IMR-90 (cell line): ENCODE measurements around the gene HLA-E. TPM values are rescaled to one million over a fixed set of nuclear protein-coding genes. Genes with fewer than 3 reads are reported as not detected.

ENCODE experiments used
- ATAC-seq: fragments of 200-7000 bp; cut with Tn5 transposase; 2 replicates; pipeline ENCODE4 v1.9.1; 2020; ENCODE audit warnings: low read depth, mild to moderate bottlenecking, moderate library complexity
- BruUV-seq: library from RNA; stranded (reverse); fragments of 400-500 nt; replicated peaks from 2 replicates; lab custom pipeline; 2021; lab: Mats Ljungman, UMichigan
- CTCF ChIA-PET: fragments of 300-600 bp; formaldehyde crosslinking; extraction: SDS; loops from one replicate; lab custom pipeline; 2021; ENCODE audit warnings: antibody characterized with exemption; lab: Yijun Ruan, JAX
- POLR2A ChIA-PET: fragments of 300-600 bp; sonication (Branson Sonifier 250); formaldehyde crosslinking; loops from one replicate; lab custom pipeline; 2022; ENCODE audit warnings: antibody characterized with exemption; ENCODE audit not compliant: unreplicated experiment; lab: Charles Lee
- DNase-seq: peaks from one replicate; pipeline ENCODE4 v3.0.0; 2013
- H2AFZ ChIP-seq: replicated peaks from 2 replicates; pipeline ENCODE3; 2013; ENCODE audit warnings: low read length, mild to moderate bottlenecking; ENCODE audit not compliant: poor library complexity
- H2AK5ac ChIP-seq: 2 replicates; pipeline ENCODE4 v1.6.1; 2013; ENCODE audit warnings: low read depth, low read length, inconsistent platforms
- H2AK9ac ChIP-seq: replicated peaks from 2 replicates; pipeline ENCODE3; 2013; ENCODE audit warnings: mild to moderate bottlenecking, low read depth, low read length, moderate library complexity; ENCODE audit not compliant: poor library complexity
- H2BK120ac ChIP-seq: 2 replicates; pipeline ENCODE4 v1.6.1; 2013; ENCODE audit warnings: low read depth, low read length, inconsistent platforms
- H2BK15ac ChIP-seq: 3 replicates; pipeline ENCODE4 v1.6.1; 2013; ENCODE audit warnings: low read depth, low read length, inconsistent platforms
- H2BK20ac ChIP-seq: 2 replicates; pipeline ENCODE4 v1.6.1; 2013; ENCODE audit warnings: low read depth, mild to moderate bottlenecking, inconsistent platforms, low read length, moderate library complexity
- H2BK5ac ChIP-seq: 2 replicates; pipeline ENCODE4 v1.6.1; 2013; ENCODE audit warnings: mild to moderate bottlenecking, low read depth, low read length, inconsistent platforms; ENCODE audit not compliant: poor library complexity, severe bottlenecking
- H3K14ac ChIP-seq: replicated peaks from 2 replicates; pipeline ENCODE4 v1.6.1; 2013; ENCODE audit warnings: low read depth, low read length, inconsistent platforms
- H3K18ac ChIP-seq: 2 replicates; pipeline ENCODE4 v1.6.1; 2013; ENCODE audit warnings: low read depth, low read length, control low read depth
- H3K23ac ChIP-seq: 2 replicates; pipeline ENCODE4 v1.6.1; 2013; ENCODE audit warnings: low read depth, low read length, inconsistent platforms
- H3K27ac ChIP-seq: 2 replicates; pipeline ENCODE4 v1.5.1; 2013; ENCODE audit warnings: mild to moderate bottlenecking, control low read depth, low read length; ENCODE audit not compliant: insufficient read depth
- H3K27me3 ChIP-seq: 2 replicates; pipeline ENCODE4 v1.6.1; 2013; ENCODE audit warnings: low read length; ENCODE audit not compliant: control insufficient read depth, insufficient read depth
- H3K36me3 ChIP-seq: 2 replicates; pipeline ENCODE4 v1.6.1; 2013; ENCODE audit warnings: low read length, mixed read lengths; ENCODE audit not compliant: control insufficient read depth, insufficient read depth
- H3K4ac ChIP-seq: 2 replicates; pipeline ENCODE4 v1.6.1; 2013; ENCODE audit warnings: low read depth, low read length, inconsistent platforms
- H3K4me1 ChIP-seq: 2 replicates; pipeline ENCODE4 v1.6.1; 2013; ENCODE audit warnings: low read length, mixed read lengths; ENCODE audit not compliant: control insufficient read depth, insufficient read depth
- H3K4me2 ChIP-seq: 2 replicates; pipeline ENCODE4 v1.6.1; 2013; ENCODE audit warnings: low read depth, mild to moderate bottlenecking, control low read depth, low read length, moderate library complexity
- H3K4me3 ChIP-seq: 2 replicates; pipeline ENCODE4 v1.5.1; 2013; ENCODE audit warnings: low read depth, mild to moderate bottlenecking, control low read depth, low read length, moderate library complexity; ENCODE audit not compliant: insufficient read depth
- H3K56ac ChIP-seq: 2 replicates; pipeline ENCODE4 v1.6.1; 2013; ENCODE audit warnings: low read length, inconsistent platforms; ENCODE audit not compliant: insufficient read depth; ENCODE audit errors: extremely low read depth
- H3K79me1 ChIP-seq, 2 experiments: 2 replicates each; pipeline ENCODE4 v1.6.1; 2013; ENCODE audit warnings: low read length in 2 of 2, inconsistent platforms in 1 of 2, low read depth in 1 of 2
- H3K9ac ChIP-seq: 2 replicates; pipeline ENCODE4 v1.6.1; 2013; ENCODE audit warnings: low read depth, low read length, control low read depth
- H3K9me1 ChIP-seq: 2 replicates; pipeline ENCODE4 v1.6.1; 2013; ENCODE audit warnings: low read length, inconsistent platforms; ENCODE audit not compliant: insufficient read depth
- H3K9me3 ChIP-seq: 2 replicates; pipeline ENCODE4 v1.6.1; 2013; ENCODE audit warnings: low read length; ENCODE audit not compliant: control insufficient read depth, insufficient read depth
- H4K20me1 ChIP-seq: 2 replicates; pipeline ENCODE4 v1.6.1; 2013; ENCODE audit warnings: low read length, inconsistent platforms; ENCODE audit not compliant: insufficient read depth
- H4K5ac ChIP-seq: 2 replicates; pipeline ENCODE4 v1.6.1; 2013; ENCODE audit warnings: mild to moderate bottlenecking, low read depth, low read length, control low read depth
- H4K8ac ChIP-seq, 2 experiments: 2 replicates each; pipeline ENCODE4 v1.6.1; 2013; ENCODE audit warnings: low read depth in 2 of 2, low read length in 2 of 2, control low read depth in 1 of 2, inconsistent platforms in 1 of 2
- H4K91ac ChIP-seq: 2 replicates; pipeline ENCODE4 v1.6.1; 2013; ENCODE audit warnings: low read depth, low read length, inconsistent platforms; ENCODE audit not compliant: insufficient read depth
- BHLHE40 ChIP-seq: fragments of 150-350 bp; IDR thresholded peaks from 2 replicates; pipeline ENCODE4 v1.6.1; 2016; ENCODE audit warnings: mild to moderate bottlenecking, low read depth, low read length
- CEBPB ChIP-seq: IDR thresholded peaks from 2 replicates; pipeline ENCODE4 v1.6.1; 2012; ENCODE audit warnings: low read depth, low read length, improper control_type of control experiment
- CHD1 ChIP-seq: IDR thresholded peaks from 2 replicates; pipeline ENCODE4 v1.6.1; 2012; ENCODE audit warnings: low read depth, low read length, improper control_type of control experiment
- CTCF ChIP-seq: conservative IDR thresholded peaks from 2 replicates; pipeline ENCODE4 v1.5.1; 2012; ENCODE audit warnings: mild to moderate bottlenecking, low read depth, low read length, improper control_type of control experiment
- FOS ChIP-seq: fragments of 150-350 bp; IDR thresholded peaks from 2 replicates; pipeline ENCODE4 v1.6.1; 2016; ENCODE audit warnings: low read depth, low read length
- MAZ ChIP-seq: IDR thresholded peaks from 2 replicates; pipeline ENCODE4 v1.6.1; 2012; ENCODE audit warnings: low read depth, mild to moderate bottlenecking, low read length, improper control_type of control experiment, moderate library complexity, borderline replicate concordance
- MXI1 ChIP-seq: IDR thresholded peaks from 2 replicates; pipeline ENCODE4 v1.6.1; 2012; ENCODE audit warnings: low read depth, mild to moderate bottlenecking, low read length, moderate library complexity, borderline replicate concordance
- NFE2L2 ChIP-seq: fragments of 150-350 bp; IDR thresholded peaks from 2 replicates; pipeline ENCODE4 v1.6.1; 2016; ENCODE audit warnings: low read depth, mild to moderate bottlenecking, low read length
- POLR2A ChIP-seq: IDR thresholded peaks from 2 replicates; pipeline ENCODE4 v1.6.1; 2012; ENCODE audit warnings: mild to moderate bottlenecking, low read depth, low read length
- RAD21 ChIP-seq: IDR thresholded peaks from 2 replicates; pipeline ENCODE4 v1.6.1; 2012; ENCODE audit warnings: low read length, improper control_type of control experiment
- RCOR1 ChIP-seq: IDR thresholded peaks from 2 replicates; pipeline ENCODE4 v1.6.1; 2012; ENCODE audit warnings: mild to moderate bottlenecking, low read length, improper control_type of control experiment; ENCODE audit not compliant: insufficient replicate concordance
- RFX5 ChIP-seq: IDR thresholded peaks from 2 replicates; pipeline ENCODE4 v1.8.0; 2012; ENCODE audit warnings: low read depth, mild to moderate bottlenecking, low read length, moderate library complexity
- SMC3 ChIP-seq: fragments of 150-350 bp; IDR thresholded peaks from 2 replicates; pipeline ENCODE4 v1.6.1; 2016; ENCODE audit warnings: low read depth, mild to moderate bottlenecking, antibody characterized with exemption, low read length, moderate library complexity
- USF2 ChIP-seq: fragments of 150-350 bp; IDR thresholded peaks from 2 replicates; pipeline ENCODE4 v1.6.1; 2017; ENCODE audit warnings: mild to moderate bottlenecking, antibody characterized with exemption, low read length, low read depth
- WGBS, 2 experiments: methylation state at CpG; one replicate each; pipeline versions ENCODE4 v1.1.5 to v1.1.7; 2013; ENCODE audit warnings: missing lambda C conversion rate in 2 of 2; ENCODE audit not compliant: insufficient read length in 1 of 2; ENCODE audit errors: extremely low coverage in 2 of 2; 5-methylcytosine and 5-hydroxymethylcytosine counted together
- dilution Hi-C: fragments of 300-500 bp; cut with HindIII; formaldehyde crosslinking; loops from one replicate; pipeline ENCODE4 v1.14.3; 2018; ENCODE audit warnings: low sequenced_read_pairs; ENCODE audit not compliant: unreplicated experiment
- in situ Hi-C: fragments of 300-500 bp; cut with MboI; formaldehyde crosslinking; loops from 3 replicates; pipeline ENCODE4 v1.14.3; 2019; ENCODE audit warnings: low sequenced_read_pairs, inconsistent platforms, mixed read lengths
- intact Hi-C: fragments of 100-400 bp; cut with micrococcal nuclease; formaldehyde crosslinking; loops from 2 replicates; pipeline ENCODE4 v1.10.0; 2022
- polyA plus RNA-seq, 3 experiments: library from polyadenylated mRNA; depleted of rRNA; stranded (reverse); fragments of >200 nt; gene quantifications; 2 replicates each; pipeline ENCODE4 v1.2.3, GENCODE V29; 2012; ENCODE audit warnings: low replicate concordance in 1 of 3
- total RNA-seq: library from RNA; depleted of rRNA; stranded (reverse); fragments of >200 nt; gene quantifications from 2 replicates; pipeline ENCODE4 v1.2.3, GENCODE V29; 2012
- TF ChIP-seq, protein P1 (sequence below): fragments of 150-350 bp; IDR thresholded peaks from 2 replicates; pipeline ENCODE4 v1.6.1; 2016; ENCODE audit warnings: low read depth, mild to moderate bottlenecking, low read length, moderate library complexity, borderline replicate concordance

The HLA-E gene
- total and polyA plus RNA-seq, 2 of the 4 experiments (the other 2 are of a cell fraction): 83.6 to 84.8 TPM

GRCh38 chr6:30465595-30466306 lies 23.6 kb upstream of the HLA-E start:
- Histone ChIP-seq H2BK15ac (no peak overlapping the region), H2AFZ (no peak overlapping the region), H3K4me3 (no peak overlapping the region; the same call in 1 of the 2 replicates), H3K36me3 (no peaks in the 10 kb centered on the region), H2BK20ac (no peak overlapping the region), H3K9me1 (no peaks in the 10 kb centered on the region; the same call in 1 of the 2 replicates), H3K9ac (no peak overlapping the region), H4K91ac (no peak overlapping the region), H3K4ac (no peak overlapping the region), H3K18ac (no peak overlapping the region), H4K20me1 (peaks cover 20% of the 10 kb centered on the region; the same call in 1 of the 2 replicates), H3K79me1 (no peaks in the 10 kb centered on the region), H3K27me3 (peaks cover 86% of the 10 kb centered on the region), H3K4me1 (peaks cover 3% of the 10 kb centered on the region), H2BK120ac (no peak overlapping the region), H2BK5ac (no peak overlapping the region), H2AK5ac (no peak overlapping the region), H3K14ac (no peak overlapping the region), H2AK9ac (peak overlapping the region; percentile 69), H3K4me2 (peak overlapping the region; percentile 29; the same call in 1 of the 2 replicates), H3K9me3 (peaks cover 6% of the 10 kb centered on the region; the same call in 1 of the 2 replicates), H3K27ac (no peak overlapping the region), H4K5ac (no peak overlapping the region), H3K56ac (no peak overlapping the region), H3K23ac (no peak overlapping the region), H4K8ac (no peak overlapping the region)
- ATAC-seq (no peak), DNase-seq (no peak)
- ChIA-PET CTCF (interaction anchor here (0.9 to 2.2 kb wide), 4 partner anchors 12 to 16 kb away, joined by 4 to 6 read pairs (median 5); no protein-coding TSS in a partner anchor), POLR2A (no interaction called here)
- intact Hi-C loops: no loop called here
- 0% methylated on average over 2 of the region's 13 CpGs; no CpG with 5 or more reads in 1 of the 2 experiments for WGBS, 2 experiments
- in situ Hi-C loops: no loop called here
- no TSS peak for BruUV-seq
- dilution Hi-C loops: no loop called here
- TF ChIP-seq BHLHE40 (no peak), RCOR1 (no peak), RAD21 (no peak), CEBPB (no peak), FOS (no peak), USF2 (no peak), CTCF (no peak), RFX5 (no peak), NFE2L2 (no peak), CHD1 (no peak), SMC3 (no peak), POLR2A (no peak), MAZ (no peak), MXI1 (no peak)
- TF ChIP-seq, protein P1, sequence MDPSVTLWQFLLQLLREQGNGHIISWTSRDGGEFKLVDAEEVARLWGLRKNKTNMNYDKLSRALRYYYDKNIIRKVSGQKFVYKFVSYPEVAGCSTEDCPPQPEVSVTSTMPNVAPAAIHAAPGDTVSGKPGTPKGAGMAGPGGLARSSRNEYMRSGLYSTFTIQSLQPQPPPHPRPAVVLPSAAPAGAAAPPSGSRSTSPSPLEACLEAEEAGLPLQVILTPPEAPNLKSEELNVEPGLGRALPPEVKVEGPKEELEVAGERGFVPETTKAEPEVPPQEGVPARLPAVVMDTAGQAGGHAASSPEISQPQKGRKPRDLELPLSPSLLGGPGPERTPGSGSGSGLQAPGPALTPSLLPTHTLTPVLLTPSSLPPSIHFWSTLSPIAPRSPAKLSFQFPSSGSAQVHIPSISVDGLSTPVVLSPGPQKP: no peak
